Breast epithelium (tissue), 4 donors: ENCODE data around the gene SCYGR6. TPM values are rescaled to one million over a fixed set of nuclear protein-coding genes. Genes with fewer than 3 reads are reported as not detected.
"Not testable (repeated sequence)": the region's sequence is repeated elsewhere in the genome, so short reads cannot be mapped to it uniquely, and the experiment has no call there.

Experiments used
- DNase-seq, 2 donors: peaks; one replicate each; pipeline ENCODE4 v3.0.0-alpha.2; 2019; ENCODE audit warnings: low spot score in 2 of 2
- H3K27ac ChIP-seq, 2 donors: fragments of 200-600 bp; sonication (generic) in 1 of 2; one replicate each; pipeline ENCODE4 v1.5.1; 2016 to 2019; ENCODE audit warnings: mild to moderate bottlenecking in 1 of 2
- H3K27me3 ChIP-seq, 2 donors: fragments of 200-600 bp; sonication (generic) in 1 of 2; one replicate each; pipeline versions ENCODE4 v1.5.1 to v1.6.0; 2017 to 2019; ENCODE audit warnings: control low read depth in 1 of 2, mild to moderate bottlenecking in 1 of 2
- H3K36me3 ChIP-seq: fragments of 200-600 bp; one replicate; pipeline ENCODE4 v1.5.1; 2019
- H3K4me1 ChIP-seq, 2 donors: fragments of 200-600 bp; sonication (generic); one replicate each; pipeline ENCODE4 v1.5.1; 2016 to 2019; ENCODE audit warnings: control low read depth in 1 of 2
- H3K4me3 ChIP-seq, 3 donors: fragments of 200-600 bp; sonication (generic); 1 replicate in 2 of 3; 2 replicates in 1 of 3; pipeline ENCODE4 v1.5.1; 2016 to 2019; ENCODE audit warnings: mild to moderate bottlenecking in 3 of 3, moderate library complexity in 2 of 3
- H3K9me3 ChIP-seq, 2 donors: fragments of 200-600 bp; sonication (generic) in 1 of 2; one replicate each; pipeline ENCODE4 v1.5.1; 2016 to 2019; ENCODE audit warnings: control low read depth in 1 of 2
- CTCF ChIP-seq, 3 donors: fragments of 450-650 bp; IDR thresholded peaks; one replicate each; pipeline ENCODE4 v1.5.1; 2016 to 2017; ENCODE audit warnings: antibody characterized with exemption in 3 of 3, mild to moderate bottlenecking in 3 of 3, moderate library complexity in 3 of 3
- POLR2A ChIP-seq: fragments of 450-650 bp; IDR thresholded peaks from one replicate; pipeline ENCODE4 v1.6.1; 2016; ENCODE audit warnings: antibody characterized with exemption, mild to moderate bottlenecking, moderate library complexity
- POLR2AphosphoS5 ChIP-seq, 3 donors: sonication (generic); formaldehyde crosslinking; IDR thresholded peaks; one replicate each; pipeline ENCODE4 v1.6.1; 2017; ENCODE audit warnings: antibody characterized with exemption in 3 of 3
- intact Hi-C: fragments of 100-400 bp; cut with DNase I; formaldehyde crosslinking; loops from one replicate; pipeline ENCODE4 v1.15.1; 2023; ENCODE audit warnings: low total_unique reads
- total RNA-seq, 3 donors: library from RNA; depleted of rRNA; stranded (reverse); fragments of >200 nt; gene quantifications; one replicate each; pipeline ENCODE4 v1.1.0, GENCODE V29; 2016

The SCYGR6 gene
- total RNA-seq, 3 donors from 2014 or later = not detected

DNA sequence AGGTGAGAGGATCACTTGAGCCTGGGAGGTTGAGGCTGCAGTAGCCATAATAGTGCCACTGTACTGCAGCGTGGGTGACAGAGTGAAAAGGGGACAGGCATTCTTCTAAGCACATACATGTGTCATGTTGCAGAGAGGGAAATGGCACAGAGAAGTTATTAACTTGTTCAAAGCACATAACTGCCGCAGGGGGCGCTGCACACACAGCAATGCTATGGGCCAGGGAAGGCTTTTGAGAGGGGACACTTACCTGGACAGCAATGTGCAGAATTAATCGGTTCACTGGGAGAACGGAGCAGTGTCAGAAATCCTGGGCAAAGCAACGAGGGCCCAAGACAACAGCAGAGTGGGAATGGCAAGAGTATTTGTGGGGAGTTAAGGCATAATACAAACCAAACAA lies 23.5 kb upstream of the SCYGR6 start:
- Histone ChIP-seq H3K4me3 (no peak overlapping the region), H3K27ac (no peak overlapping the region), H3K9me3 (no peaks in the 10 kb centered on the region), H3K4me1 (no peaks in the 10 kb centered on the region), H3K36me3 (no peaks in the 10 kb centered on the region), H3K27me3 (no peaks in the 10 kb centered on the region)
- TF ChIP-seq POLR2AphosphoS5 (IDR thresholded peaks at IDR 0.05) = no peak
- no peak for TF ChIP-seq POLR2A
- no peak for TF ChIP-seq CTCF (IDR thresholded peaks at IDR 0.05)
- intact Hi-C loops = no loop called here
- DNase-seq = no peak

DNA sequence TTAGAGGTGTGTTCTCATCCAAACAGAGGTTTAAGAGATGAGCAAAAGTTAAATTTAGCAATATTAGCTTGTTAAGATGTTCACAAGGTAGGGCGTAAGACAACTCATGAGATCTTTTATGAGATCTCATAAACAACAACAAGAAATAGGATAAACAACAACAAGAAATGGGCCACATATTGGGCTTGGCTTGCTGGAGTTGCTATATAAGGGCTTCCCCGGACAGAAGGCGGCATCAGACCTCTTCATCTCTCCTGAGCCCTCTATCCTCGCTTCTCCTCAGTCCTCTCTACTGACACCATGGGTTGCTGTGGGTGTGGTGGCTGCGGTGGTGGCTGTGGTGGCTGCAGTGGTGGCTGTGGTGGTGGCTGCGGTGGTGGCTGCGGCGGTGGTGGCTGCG lies 21.0 kb upstream of the SCYGR6 start, which contains the start of gene SCYGR8:
SCYGR8 (plus strand) TSS at position 301 of the 400 bp plus-strand sequence; CDS start at position 301, 0 bp downstream.
- TF ChIP-seq POLR2AphosphoS5 (IDR thresholded peaks at IDR 0.05) (no peak), POLR2A (no peak), CTCF (IDR thresholded peaks at IDR 0.05) (no peak)
- intact Hi-C loops = no loop called here
- no peak within 1 kb of the TSS for H3K27ac ChIP-seq
- no peaks in the 10 kb centered on the region for H3K4me1 ChIP-seq
- H3K4me3 ChIP-seq = no peak within 1 kb of the TSS
- H3K27me3 ChIP-seq = no peaks in the 10 kb centered on the region
- H3K9me3 ChIP-seq = no peaks in the 10 kb centered on the region
- DNase-seq = no peak
- no peaks in the 10 kb centered on the region for H3K36me3 ChIP-seq

GRCh38 chr2:227740705-227741104 lies 16.1 kb upstream of the SCYGR6 start:
- intact Hi-C loops = loop anchor here (5.0 kb wide), 1 partner anchor 817 kb away; no protein-coding TSS in a partner anchor
- not testable (repeated sequence) for H3K27ac ChIP-seq, H3K9me3 ChIP-seq, H3K4me3 ChIP-seq, H3K27me3 ChIP-seq, DNase-seq, H3K4me1 ChIP-seq, H3K36me3 ChIP-seq

- TF ChIP-seq POLR2A = no peak
- TF ChIP-seq CTCF (IDR thresholded peaks at IDR 0.05) = no peak
- no peak for TF ChIP-seq POLR2AphosphoS5 (IDR thresholded peaks at IDR 0.05)
- H3K27ac ChIP-seq = no peak overlapping the region
- H3K4me3 ChIP-seq = no peak overlapping the region
- H3K9me3 ChIP-seq = no peaks in the 10 kb centered on the region
- intact Hi-C loops = no loop called here
- no peaks in the 10 kb centered on the region for H3K36me3 ChIP-seq
- no peaks in the 10 kb centered on the region for H3K4me1 ChIP-seq
- DNase-seq = no peak
- H3K27me3 ChIP-seq = no peaks in the 10 kb centered on the region
These were observed 14.8 kb upstream of the SCYGR6 start for GRCh38 chr2:227739351-227739750.

DNA sequence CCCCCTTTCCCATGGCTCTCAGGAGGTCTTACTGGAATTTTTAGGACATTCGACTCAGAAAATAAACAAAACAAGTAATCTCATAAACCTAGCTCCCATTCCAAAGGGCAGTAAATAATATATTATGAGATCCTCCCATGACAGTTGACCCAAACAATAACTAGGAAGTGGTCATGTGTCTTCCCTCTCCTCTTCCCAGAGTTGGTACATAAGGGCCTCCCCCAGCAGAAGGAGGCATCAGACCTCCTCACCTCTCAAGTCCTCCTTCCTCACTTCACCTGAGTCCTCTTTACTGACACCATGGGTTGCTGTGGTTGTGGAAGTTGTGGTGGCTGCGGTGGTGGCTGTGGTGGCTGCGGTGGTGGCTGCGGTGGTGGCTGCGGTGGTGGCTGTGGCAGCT lies 3.5 kb upstream of the SCYGR6 start, which contains the start of gene SCYGR7:
SCYGR7 (plus strand) TSS at position 301 of the 400 bp plus-strand sequence; CDS start at position 301, 0 bp downstream.
- no peaks in the 10 kb centered on the region for H3K4me1 ChIP-seq
- no peak for TF ChIP-seq POLR2AphosphoS5 (IDR thresholded peaks at IDR 0.05)
- no peak for TF ChIP-seq CTCF (IDR thresholded peaks at IDR 0.05)
- TF ChIP-seq POLR2A = no peak
- DNase-seq = no peak
- no peaks in the 10 kb centered on the region for H3K36me3 ChIP-seq
- H3K4me3 ChIP-seq = no peak within 1 kb of the TSS
- H3K27ac ChIP-seq = no peak within 1 kb of the TSS
- H3K9me3 ChIP-seq = no peaks in the 10 kb centered on the region
- intact Hi-C loops = no loop called here
- H3K27me3 ChIP-seq = no peaks in the 10 kb centered on the region

DNA sequence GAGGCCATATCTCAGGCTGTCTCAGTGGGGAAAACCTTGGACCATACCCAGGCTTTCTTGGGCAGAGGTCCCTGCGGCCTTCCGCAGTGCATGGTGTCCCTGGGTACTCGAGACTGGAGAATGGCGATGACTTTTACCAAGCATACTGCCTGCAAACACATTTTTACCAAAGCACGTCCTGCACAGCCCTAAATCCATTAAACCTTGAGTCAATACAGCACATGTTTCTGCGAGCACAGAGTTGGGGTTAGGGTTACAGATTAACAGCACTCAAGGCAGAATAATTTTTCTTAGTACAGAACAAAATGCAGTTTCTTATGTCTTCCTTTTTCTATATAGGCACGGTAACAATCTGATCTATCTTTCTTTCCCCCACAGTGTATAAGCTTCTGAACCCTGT lies 1.7 kb downstream of the SCYGR6 start:
- H3K36me3 ChIP-seq, H3K27ac ChIP-seq, H3K9me3 ChIP-seq, DNase-seq, intact Hi-C loops, H3K4me1 ChIP-seq, H3K4me3 ChIP-seq, H3K27me3 ChIP-seq: not testable (repeated sequence)
